Neural progenitor cell (in vitro differentiated cells): Measurements from ENCODE around the gene INPP4B.

Source experiments
- EZH2 ChIP-seq: fragments of 200-600 bp; sonication (generic); IDR thresholded peaks from 2 replicates; pipeline ENCODE4 v1.6.1; 2017; ENCODE audit warnings: antibody characterized with exemption, mild to moderate bottlenecking, moderate library complexity
- TF ChIP-seq, protein P1 (sequence below): fragments of 200-600 bp; sonication (generic); IDR thresholded peaks from 2 replicates; pipeline ENCODE4 v1.5.1; 2017; ENCODE audit warnings: antibody characterized with exemption, mild to moderate bottlenecking

DNA sequence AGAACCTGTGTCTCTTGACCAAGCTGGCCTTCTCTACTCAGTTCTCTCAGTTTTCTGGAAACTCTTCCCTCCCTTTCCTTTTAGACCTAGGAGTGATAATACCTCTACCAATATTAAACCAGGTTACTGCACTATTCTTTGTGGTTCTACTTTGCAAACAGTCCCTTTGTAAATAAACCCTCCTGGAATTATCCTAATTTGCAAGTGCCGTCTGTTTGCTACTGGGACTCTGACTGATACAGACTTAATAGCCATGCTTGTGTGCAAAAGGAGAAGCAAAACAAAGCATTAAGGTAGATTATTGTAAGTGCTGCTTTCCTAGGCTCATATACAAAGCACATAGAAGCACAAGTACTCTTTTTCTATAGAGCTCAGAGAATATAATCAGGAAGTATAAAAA is 507.0 kb downstream of the INPP4B start:
- TF ChIP-seq, protein P1, sequence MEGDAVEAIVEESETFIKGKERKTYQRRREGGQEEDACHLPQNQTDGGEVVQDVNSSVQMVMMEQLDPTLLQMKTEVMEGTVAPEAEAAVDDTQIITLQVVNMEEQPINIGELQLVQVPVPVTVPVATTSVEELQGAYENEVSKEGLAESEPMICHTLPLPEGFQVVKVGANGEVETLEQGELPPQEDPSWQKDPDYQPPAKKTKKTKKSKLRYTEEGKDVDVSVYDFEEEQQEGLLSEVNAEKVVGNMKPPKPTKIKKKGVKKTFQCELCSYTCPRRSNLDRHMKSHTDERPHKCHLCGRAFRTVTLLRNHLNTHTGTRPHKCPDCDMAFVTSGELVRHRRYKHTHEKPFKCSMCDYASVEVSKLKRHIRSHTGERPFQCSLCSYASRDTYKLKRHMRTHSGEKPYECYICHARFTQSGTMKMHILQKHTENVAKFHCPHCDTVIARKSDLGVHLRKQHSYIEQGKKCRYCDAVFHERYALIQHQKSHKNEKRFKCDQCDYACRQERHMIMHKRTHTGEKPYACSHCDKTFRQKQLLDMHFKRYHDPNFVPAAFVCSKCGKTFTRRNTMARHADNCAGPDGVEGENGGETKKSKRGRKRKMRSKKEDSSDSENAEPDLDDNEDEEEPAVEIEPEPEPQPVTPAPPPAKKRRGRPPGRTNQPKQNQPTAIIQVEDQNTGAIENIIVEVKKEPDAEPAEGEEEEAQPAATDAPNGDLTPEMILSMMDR: no peak
- TF ChIP-seq EZH2: no peak
